GM18498 (cell line): ENCODE results near the gene RELB.
"Not testable (repeated sequence)": the region's sequence is repeated elsewhere in the genome, so short reads cannot be mapped to it uniquely, and the experiment has no call there.

Experiments used
- ATAC-seq: cut with Tn5 transposase; IDR thresholded peaks from one replicate; pipeline ENCODE4 v1.9.1; 2021; ENCODE audit warnings: mild to moderate bottlenecking, moderate library complexity; ENCODE audit not compliant: unreplicated experiment

RELB gene, protein sequence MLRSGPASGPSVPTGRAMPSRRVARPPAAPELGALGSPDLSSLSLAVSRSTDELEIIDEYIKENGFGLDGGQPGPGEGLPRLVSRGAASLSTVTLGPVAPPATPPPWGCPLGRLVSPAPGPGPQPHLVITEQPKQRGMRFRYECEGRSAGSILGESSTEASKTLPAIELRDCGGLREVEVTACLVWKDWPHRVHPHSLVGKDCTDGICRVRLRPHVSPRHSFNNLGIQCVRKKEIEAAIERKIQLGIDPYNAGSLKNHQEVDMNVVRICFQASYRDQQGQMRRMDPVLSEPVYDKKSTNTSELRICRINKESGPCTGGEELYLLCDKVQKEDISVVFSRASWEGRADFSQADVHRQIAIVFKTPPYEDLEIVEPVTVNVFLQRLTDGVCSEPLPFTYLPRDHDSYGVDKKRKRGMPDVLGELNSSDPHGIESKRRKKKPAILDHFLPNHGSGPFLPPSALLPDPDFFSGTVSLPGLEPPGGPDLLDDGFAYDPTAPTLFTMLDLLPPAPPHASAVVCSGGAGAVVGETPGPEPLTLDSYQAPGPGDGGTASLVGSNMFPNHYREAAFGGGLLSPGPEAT

DNA sequence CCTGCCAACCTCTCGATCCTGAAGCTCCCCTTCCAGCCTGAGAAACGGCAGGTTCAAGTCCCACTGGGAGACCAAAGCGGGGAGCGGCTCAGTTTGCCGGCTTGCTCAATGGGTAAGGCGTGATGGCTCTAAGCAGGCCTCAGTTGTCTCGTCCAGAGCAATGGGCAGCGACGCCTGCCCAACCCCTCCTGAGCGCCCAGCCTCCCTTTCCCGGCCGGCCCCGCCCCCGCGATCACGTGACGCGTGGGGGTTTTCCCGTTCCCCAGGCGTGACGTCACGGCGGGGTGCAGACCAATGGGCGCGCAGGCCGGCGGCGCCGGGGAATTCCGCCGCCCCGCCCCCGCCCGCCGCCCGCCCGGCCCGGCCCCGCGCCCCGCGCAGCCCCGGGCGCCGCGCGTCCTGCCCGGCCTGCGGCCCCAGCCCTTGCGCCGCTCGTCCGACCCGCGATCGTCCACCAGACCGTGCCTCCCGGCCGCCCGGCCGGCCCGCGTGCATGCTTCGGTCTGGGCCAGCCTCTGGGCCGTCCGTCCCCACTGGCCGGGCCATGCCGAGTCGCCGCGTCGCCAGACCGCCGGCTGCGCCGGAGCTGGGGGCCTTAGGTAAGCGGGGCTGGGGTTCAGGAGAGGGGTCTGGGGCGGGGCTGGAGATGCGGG, at the start of gene RELB:
RELB (plus strand) TSS at position 378 of the 653 bp plus-strand sequence; CDS start at position 494, 116 bp downstream.
- peak; percentile 66 for ATAC-seq

DNA sequence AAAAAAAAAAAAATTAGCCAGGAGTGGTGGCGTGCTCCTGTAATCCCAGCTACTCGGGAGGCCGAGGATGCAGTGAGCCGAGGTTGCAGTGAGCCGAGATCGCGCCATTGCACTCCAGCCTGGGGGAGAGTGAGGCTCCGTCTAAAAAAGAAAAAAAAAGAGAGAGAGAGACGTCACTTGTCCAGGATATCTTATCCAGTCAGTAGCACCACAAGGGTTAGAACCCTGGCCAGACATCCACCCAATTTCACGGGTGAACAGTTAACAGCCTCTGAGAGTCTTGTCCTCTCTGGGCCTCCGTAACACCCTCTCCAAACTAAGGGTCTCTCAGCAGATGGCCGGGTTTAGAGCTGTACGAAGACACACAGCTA, 47.0 kb upstream of the RELB start:
- no peak for ATAC-seq

GRCh38 chr19:44954649-44955504, 46.4 kb upstream of the RELB start, which contains the start of gene CLPTM1:
TSS of gene CLPTM1 (plus strand) at chr19:44955380. CDS start at chr19:44955396, 16 bp downstream.
- ATAC-seq: peak; percentile 86

DNA sequence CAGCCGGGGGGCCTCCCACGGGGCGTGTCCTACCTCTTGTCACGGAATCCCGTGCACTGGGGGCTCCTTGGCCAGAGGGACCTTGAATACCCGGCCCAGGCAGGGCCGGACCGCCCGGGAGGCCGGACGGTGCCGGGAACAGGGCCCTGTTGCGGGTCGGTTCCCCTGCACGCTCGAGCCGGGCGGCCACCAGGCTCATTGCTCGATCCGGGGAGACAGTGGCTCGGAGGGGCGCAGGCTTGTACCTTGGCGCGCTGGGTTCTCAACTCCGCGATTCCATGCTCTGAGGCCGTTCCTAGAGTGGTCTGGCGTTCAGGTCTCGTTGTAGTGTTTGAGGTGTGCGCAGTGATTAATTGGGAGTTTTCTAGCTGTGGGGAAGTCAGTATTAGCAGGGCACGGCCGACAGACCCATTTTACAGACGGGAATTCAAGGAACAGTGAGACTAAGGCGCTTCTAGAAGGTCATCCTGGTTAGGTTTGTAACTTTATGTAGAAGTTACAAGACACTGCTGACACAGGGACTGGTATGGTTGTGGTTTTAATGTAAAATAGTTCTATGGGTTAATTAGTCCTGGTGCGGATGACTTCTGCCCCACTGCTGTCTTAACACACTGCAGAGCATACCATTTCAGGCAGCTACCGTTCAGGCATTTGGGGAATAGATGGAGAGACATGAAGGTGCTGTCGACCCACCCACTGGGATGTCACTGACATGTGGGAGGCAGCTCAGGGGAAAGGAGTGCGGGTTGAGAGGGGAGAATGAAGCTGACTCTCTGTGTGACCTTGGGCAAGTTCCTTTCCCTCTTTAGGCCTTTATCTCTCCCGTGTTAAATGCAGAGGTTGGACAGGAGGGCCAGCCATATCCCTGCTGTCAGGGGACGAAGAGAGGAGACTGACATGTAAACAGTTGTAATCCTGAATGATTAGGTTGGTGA, 45.5 kb upstream of the RELB start:
- no peak for ATAC-seq

GRCh38 chr19:44957526-44957925, 43.7 kb upstream of the RELB start:
- no peak for ATAC-seq

DNA sequence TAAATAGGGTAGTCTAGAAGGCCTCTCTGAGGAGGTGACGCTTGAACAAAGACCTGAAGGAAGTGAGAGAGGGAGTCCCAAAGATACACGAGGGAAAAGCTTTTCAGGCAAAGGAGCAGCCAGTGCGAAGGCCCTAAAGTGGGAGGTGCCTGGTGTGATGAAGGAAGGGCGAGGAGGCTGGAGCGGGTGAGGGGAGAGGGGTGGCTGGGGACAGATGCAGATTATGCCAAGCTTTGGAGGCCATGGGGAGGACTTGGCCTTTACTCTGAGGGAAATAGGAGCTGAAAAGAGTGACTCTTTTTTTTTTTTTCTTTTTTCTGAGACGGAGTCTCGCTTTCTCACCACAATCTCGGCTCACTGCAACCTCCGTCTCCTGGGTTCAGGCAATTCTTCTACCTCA, 43.2 kb upstream of the RELB start:
- no peak for ATAC-seq

DNA sequence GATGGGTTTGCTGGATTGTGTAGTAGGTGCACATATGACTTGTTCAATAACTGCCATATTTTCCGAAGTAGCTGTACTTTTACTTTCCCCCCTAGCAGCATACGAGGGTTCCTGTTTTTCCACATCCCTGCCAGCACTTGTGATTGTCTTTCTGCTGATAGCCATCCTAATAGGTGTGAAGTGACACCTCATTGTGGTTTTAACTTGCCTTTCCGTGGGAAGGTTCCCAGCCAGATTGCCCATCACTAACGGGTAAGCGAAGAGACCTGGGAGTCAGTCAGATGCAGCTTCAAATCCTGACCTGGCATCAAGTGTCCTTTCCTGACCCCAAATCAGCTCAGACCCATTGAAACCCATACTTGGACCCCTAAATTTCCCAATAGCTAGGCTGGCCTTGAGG, 41.6 kb upstream of the RELB start:
- ATAC-seq: no peak

- no peak for ATAC-seq
Measured at GRCh38 chr19:44960906-44961728, 40.1 kb upstream of the RELB start.

DNA sequence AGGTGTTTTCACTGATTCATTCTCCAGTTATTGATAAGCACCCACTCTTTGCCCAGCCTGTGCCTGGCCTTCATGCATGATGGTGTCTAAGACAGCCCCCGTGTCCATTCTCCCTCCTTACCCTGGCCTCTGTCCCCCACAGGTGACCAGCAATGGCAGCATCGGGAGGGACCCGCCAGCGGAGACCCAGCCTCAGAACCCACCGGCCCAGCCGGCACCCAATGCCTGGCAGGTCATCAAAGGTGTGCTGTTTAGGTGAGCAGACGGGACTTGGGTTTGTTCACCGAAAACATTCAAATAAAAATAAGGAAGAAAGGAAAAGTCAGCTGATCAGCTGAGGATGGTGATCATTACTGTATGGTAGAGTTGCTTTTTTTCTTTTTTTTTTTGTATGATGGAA, 39.4 kb upstream of the RELB start:
- no peak for ATAC-seq

DNA sequence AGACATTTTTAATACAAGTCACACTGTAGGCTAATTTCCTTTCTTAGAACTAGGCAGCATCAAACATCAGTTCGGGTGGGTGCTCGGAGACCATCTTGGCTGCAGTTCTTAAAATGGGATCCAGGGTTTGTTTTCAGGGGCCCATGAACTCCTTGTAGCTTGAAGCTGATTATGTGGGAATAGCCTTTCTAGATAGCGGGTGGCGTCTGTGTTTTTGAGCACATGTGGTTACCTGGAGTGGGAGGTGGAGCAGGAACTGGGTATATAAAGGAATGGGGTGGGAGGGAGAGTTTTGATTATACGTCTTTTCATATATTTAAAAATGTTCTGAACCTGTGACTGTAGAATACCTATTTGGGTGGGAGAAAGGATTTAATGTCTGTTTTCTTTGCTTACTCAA, 33.1 kb upstream of the RELB start:
- no peak for ATAC-seq

DNA sequence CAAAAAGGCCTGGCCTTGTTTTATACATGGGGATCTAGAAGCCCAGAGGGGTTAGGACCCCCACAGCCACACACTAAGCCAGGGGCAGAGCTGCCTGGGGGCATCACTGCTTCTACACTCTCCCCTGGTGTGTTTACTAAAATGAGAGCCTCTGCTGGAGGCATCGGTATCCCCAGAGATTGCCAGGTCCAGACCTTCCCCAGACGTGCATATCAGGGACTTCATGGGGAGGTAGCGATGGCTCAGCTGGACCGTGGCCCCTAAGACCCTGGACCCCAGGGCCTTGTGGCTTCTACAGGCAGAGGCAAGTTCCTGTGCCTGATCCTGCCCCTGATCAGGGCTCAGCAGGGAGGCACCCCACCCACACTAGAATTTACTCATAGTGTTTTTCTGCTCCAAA, 32.6 kb upstream of the RELB start:
- ATAC-seq: no peak

- no peak for ATAC-seq
Measured at GRCh38 chr19:44969437-44969836, 31.8 kb upstream of the RELB start.

DNA sequence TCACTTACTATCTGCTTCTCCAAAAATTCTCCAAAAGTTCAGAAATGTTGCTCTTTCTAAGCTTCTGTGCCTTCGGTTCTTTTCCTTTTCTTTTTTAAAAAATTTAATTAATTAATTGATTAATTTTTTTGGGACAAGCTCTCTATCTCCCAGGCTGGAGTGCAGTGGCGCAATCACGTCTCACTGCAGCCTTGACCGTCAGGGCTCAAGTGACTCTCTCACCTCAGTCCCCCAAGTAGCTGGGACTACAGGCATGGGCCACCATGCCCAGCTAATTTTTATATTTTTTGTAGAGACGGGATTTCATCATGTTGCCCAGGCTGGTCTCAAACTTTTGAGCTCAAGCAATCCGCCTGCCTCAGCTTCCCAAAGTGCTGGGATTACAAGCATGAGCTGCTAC, 29.8 kb upstream of the RELB start:
- not testable (repeated sequence) for ATAC-seq

GRCh38 chr19:44972802-44973201, 28.5 kb upstream of the RELB start:
- no peak for ATAC-seq

DNA sequence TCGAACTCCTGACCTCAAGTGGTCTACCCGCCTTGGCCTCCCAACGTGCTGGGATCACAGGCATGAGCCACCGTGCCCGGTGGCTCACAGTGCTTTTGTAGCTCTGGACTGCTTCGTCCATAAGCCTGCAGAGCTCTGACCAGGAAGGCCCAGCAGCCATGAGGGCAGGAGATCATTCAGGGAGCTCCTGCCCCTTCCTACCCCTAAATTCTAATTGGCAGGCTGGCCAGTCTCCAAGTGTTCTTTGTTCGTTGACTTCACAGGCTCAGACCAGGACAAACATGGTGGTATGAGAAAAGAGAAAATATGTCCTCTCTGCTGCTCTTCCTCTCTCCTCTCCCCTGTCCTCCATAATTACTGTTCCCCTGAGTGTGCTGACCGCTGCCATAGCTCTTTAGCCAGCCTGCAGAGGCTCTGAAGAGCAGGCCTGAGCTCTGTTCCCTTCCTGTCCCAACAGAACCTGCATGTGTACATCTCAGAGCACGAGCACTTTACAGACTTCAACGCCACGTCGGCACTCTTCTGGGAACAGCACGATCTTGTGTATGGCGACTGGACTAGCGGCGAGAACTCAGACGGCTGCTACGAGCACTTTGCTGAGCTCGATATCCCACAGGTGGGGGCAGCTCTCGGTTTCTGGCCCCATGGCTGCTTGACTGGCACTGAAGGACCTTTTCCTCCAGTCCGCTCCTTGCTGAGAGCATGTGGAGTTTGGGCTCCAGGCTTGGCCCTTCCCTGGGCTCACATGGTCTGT, 27.1 kb upstream of the RELB start:
- no peak for ATAC-seq

GRCh38 chr19:44974857-44975256, 26.4 kb upstream of the RELB start:
- no peak for ATAC-seq

DNA sequence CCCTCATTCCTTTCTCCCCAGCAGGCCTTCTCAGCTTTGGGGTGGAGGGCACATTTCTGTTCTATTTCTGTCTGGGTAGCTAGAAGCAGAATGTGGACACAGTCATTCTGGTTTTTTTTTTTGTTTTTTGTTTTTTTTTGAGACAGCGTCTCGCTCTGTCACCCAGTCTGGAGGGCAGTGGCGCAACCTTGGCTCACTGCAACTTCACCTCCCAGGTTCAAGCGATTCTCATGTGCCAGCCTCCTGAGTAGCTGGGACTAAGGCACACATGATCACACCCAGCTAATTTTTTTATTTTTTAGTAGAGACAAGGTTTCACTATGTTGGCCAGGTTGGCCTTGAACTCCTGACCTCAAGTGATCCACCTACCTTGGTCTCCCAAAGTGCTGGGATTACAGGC, 25.8 kb upstream of the RELB start:
- ATAC-seq: no peak

- ATAC-seq: no peak
Measured at GRCh38 chr19:44984005-44984404, 17.3 kb upstream of the RELB start.
